ENCODE data around the gene EIF5B. TPM values are rescaled to one million over a fixed set of nuclear protein-coding genes. Genes with fewer than 3 reads are reported as not detected.
A peak's percentile ranks its signal among the peaks of the same experiment; 100 is the strongest.

Gene EIF5B
- total and polyA plus RNA-seq, 7 donors: 15.0 to 44.3 (median 32.7) TPM

DNA sequence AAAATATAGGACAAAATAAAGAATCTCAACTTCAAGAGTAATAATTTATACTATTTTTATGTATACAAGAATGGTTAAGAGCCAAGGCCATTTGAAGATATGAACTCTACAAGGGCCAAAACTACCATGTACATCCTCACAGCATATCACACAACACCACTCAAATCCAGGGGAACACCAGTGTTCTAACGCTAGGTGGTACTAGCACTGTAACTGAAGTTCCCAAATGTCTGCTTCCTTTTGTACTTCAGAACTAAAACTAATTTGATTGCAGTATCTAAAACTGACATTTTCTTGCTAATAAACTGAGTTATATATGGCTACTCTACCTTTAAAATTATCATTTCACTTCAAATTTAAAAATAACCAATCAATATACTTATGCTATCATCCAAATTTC lies 105.6 kb downstream of the EIF5B start:
- no peak for TF ChIP-seq POLR2A (IDR thresholded peaks at IDR 0.05)
- TF ChIP-seq, protein P1, sequence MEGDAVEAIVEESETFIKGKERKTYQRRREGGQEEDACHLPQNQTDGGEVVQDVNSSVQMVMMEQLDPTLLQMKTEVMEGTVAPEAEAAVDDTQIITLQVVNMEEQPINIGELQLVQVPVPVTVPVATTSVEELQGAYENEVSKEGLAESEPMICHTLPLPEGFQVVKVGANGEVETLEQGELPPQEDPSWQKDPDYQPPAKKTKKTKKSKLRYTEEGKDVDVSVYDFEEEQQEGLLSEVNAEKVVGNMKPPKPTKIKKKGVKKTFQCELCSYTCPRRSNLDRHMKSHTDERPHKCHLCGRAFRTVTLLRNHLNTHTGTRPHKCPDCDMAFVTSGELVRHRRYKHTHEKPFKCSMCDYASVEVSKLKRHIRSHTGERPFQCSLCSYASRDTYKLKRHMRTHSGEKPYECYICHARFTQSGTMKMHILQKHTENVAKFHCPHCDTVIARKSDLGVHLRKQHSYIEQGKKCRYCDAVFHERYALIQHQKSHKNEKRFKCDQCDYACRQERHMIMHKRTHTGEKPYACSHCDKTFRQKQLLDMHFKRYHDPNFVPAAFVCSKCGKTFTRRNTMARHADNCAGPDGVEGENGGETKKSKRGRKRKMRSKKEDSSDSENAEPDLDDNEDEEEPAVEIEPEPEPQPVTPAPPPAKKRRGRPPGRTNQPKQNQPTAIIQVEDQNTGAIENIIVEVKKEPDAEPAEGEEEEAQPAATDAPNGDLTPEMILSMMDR (IDR thresholded peaks at IDR 0.05): peak in 1 of 4 experiments; percentile 13
- intact Hi-C loops (cut with DNase I): no loop called here
- no peaks in the 10 kb centered on the region for H3K27me3 ChIP-seq
- H3K36me3 ChIP-seq: peaks cover 0 to 40% (median 6%) of the 10 kb centered on the region in 4 donors
- H3K4me1 ChIP-seq: no peaks in the 10 kb centered on the region
- WGBS, 2 donors: 85% methylated on average over 1 of the region's 1 CpG
- no peak for DNase-seq
- H3K4me3 ChIP-seq: no peak overlapping the region
- no peak overlapping the region for H3K27ac ChIP-seq
- no peaks in the 10 kb centered on the region for H3K9me3 ChIP-seq

DNA sequence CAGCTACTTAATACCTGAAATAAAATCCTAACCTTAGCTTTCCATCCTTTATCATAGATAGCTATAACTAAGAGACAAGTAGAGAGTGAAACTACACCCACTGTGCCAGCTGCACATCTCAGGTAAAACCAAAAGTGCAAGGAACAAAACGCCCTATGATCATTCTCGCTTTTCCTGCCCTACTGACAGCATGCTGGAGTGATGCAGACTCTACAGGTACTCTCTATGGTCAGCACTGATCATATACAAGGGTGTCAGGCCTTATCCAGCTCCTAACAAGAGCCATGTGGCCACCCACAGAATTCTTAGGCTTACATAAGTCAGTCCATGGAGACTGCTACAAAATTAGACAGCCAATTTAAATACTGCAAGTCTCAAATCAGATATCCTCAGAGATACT lies 107.0 kb downstream of the EIF5B start:
- DNase-seq: no peak
- TF ChIP-seq POLR2AphosphoS5 (IDR thresholded peaks at IDR 0.05) (no peak), EP300 (IDR thresholded peaks at IDR 0.05) (no peak), POLR2A (IDR thresholded peaks at IDR 0.05) (no peak)
- TF ChIP-seq, protein P1 (IDR thresholded peaks at IDR 0.05): no peak
- no peak overlapping the region for H3K27ac ChIP-seq
- no peaks in the 10 kb centered on the region for H3K9me3 ChIP-seq
- peaks cover 0 to 40% (median 0%) of the 10 kb centered on the region in 4 donors for H3K36me3 ChIP-seq
- H3K4me1 ChIP-seq: no peaks in the 10 kb centered on the region
- intact Hi-C loops (cut with DNase I): no loop called here
- WGBS, 2 donors: 74 to 77% methylated on average over 2 of the region's 2 CpGs
- H3K27me3 ChIP-seq: no peaks in the 10 kb centered on the region
- no peak overlapping the region for H3K4me3 ChIP-seq

DNA sequence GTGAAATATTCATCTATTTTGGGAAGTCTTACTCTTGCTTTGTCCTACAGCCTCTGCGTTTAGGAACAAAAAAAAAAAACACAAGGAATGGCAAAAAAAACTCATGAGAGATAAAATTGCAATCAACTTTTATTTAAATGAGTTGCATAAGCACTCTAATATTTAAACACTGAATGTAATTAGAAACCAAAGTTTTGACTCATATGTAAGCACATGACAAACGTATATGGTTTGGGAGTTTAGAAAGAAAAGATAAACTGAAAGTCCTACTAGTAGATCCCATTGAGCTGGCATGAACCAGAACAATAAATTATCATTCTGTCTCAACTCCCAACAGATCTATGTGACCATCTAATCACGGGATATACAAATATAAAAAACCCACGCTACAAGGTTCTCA lies 107.9 kb downstream of the EIF5B start:
- WGBS, 2 donors: 68 to 86% methylated on average over 4 of the region's 4 CpGs
- Histone ChIP-seq H3K27me3 (no peaks in the 10 kb centered on the region), H3K9me3 (no peaks in the 10 kb centered on the region), H3K27ac (no peak overlapping the region), H3K36me3 (peaks cover 0 to 44% (median 0%) of the 10 kb centered on the region in 4 donors), H3K4me1 (no peaks in the 10 kb centered on the region), H3K4me3 (no peak overlapping the region)
- TF ChIP-seq, protein P1 (IDR thresholded peaks at IDR 0.05): no peak
- TF ChIP-seq POLR2AphosphoS5 (IDR thresholded peaks at IDR 0.05): no peak
- no peak for DNase-seq
- intact Hi-C loops (cut with DNase I): no loop called here

DNA sequence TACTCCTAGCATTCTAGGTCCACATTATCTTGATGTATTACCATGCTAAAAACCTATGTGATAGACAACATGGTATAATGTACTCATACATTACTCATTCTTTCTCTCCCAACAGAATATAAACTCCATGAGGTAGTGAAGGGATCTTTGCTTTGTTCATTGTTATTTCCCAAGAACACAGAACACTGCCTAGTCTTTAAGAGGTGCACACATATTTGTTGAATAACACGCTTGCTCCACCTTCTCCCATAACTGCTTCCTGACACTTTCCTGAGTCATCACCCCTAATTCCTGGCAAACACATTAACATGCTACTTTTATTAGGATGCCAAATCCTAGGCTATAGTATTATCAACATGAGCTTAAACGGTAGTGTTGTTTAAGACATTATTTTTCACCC lies 111.4 kb downstream of the EIF5B start:
- H3K27me3 ChIP-seq: no peaks in the 10 kb centered on the region
- intact Hi-C loops (cut with DNase I): no loop called here
- 71 to 85% methylated on average over 2 of the region's 2 CpGs for WGBS, 2 donors
- TF ChIP-seq POLR2A (IDR thresholded peaks at IDR 0.05): no peak
- TF ChIP-seq, protein P1 (IDR thresholded peaks at IDR 0.05): no peak
- TF ChIP-seq EP300 (IDR thresholded peaks at IDR 0.05): no peak
- TF ChIP-seq POLR2AphosphoS5 (IDR thresholded peaks at IDR 0.05): no peak
- no peak for DNase-seq
- H3K9me3 ChIP-seq: no peaks in the 10 kb centered on the region
- no peak overlapping the region for H3K27ac ChIP-seq
- peaks cover 0 to 44% (median 0%) of the 10 kb centered on the region in 4 donors for H3K36me3 ChIP-seq
- peaks cover 0 to 14% (median 0%) of the 10 kb centered on the region in 4 donors for H3K4me1 ChIP-seq
- no peak overlapping the region for H3K4me3 ChIP-seq

DNA sequence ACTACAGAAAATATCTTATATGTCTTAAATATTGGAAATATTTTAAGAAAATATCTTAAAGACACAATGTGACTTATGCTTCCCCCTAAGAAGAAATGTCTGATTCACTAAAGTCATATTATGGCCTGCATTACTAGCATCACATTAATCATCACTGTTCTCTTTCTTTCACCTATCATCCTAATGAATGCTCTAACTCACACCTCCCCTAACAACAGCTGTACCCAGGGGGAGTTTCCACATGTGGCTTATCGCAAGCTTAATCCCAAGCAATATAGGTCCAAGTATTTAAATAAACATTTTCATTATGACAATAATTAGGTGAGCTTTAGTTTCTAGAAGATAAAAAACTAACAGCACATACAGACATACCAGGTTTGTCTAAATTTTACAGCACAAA lies 113.0 kb downstream of the EIF5B start:
- DNase-seq: no peak
- intact Hi-C loops (cut with DNase I): loop anchor here (5.0 kb wide), 1 partner anchor 37 kb away; no protein-coding TSS in a partner anchor
- H3K4me1 ChIP-seq: peaks cover 0 to 14% (median 0%) of the 10 kb centered on the region in 4 donors
- no peak overlapping the region for H3K4me3 ChIP-seq
- no peaks in the 10 kb centered on the region for H3K9me3 ChIP-seq
- no peaks in the 10 kb centered on the region for H3K27me3 ChIP-seq
- TF ChIP-seq EP300 (IDR thresholded peaks at IDR 0.05): no peak
- TF ChIP-seq POLR2AphosphoS5 (IDR thresholded peaks at IDR 0.05): no peak
- no peak for TF ChIP-seq POLR2A (IDR thresholded peaks at IDR 0.05)
- TF ChIP-seq, protein P1 (IDR thresholded peaks at IDR 0.05): no peak
- WGBS, 2 donors: 93 to 94% methylated on average over 1 of the region's 1 CpG
- no peak overlapping the region for H3K27ac ChIP-seq
- H3K36me3 ChIP-seq: peaks cover 0 to 45% (median 3%) of the 10 kb centered on the region in 4 donors

All from sigmoid colon (tissue), 7 donors.